AG20443 (cell line): ENCODE results near the gene PIP4P1.

ENCODE experiments used
- DNase-seq: peaks from one replicate; pipeline ENCODE4 v3.0.0; 2012; ENCODE audit warnings: low spot score, mixed read lengths

Gene PIP4P1

GRCh38 chr14:20435582-20436362 is 25.5 kb downstream of the PIP4P1 start, which contains the start of gene KLHL33:
KLHL33 (minus strand) TSS chr14:20436166; CDS start chr14:20435811, 355 bp downstream.
- no peak for DNase-seq

DNA sequence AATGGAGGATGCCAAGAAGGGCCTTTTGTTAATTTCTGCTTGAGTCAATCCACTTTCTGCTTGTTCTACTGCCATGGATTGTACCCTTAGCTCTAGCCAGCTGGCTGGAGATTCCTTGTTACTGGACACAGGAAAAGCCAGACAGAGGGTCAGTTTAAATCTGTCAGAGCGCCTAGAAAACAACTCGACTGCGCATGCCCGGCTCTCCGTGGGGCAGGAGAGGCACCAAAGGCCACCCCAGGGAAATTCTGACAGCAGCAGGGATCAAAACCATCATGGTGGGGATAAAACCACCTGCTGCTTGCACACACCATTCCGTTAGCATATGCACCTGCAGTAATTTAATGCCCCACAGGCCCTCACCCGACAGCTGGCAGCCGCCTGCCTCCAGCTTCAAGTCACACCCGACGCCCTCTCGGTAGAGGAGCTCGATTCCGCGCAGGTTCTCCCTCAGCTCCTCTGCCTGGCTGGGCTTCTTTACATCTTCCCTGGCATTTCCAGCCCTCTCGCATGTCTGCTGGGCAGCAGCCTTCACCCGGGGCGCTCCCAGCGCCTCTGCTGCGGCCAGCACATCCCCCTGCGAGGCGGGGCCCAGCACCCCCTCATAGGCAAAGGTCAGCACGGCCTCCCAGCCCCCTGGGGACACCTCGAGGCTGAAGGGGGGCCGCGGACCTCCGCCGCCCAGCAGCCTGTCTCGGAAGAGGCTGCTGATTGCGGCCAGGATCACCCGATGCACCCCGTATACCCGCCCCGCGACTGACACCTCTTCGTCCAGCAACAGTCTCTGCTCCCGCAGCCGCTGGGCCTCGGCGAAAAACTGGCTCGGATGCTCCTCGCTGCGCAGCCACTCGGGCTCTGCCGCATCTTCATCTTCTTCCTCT is 26.3 kb downstream of the PIP4P1 start:
- DNase-seq = peak; percentile 29

DNA sequence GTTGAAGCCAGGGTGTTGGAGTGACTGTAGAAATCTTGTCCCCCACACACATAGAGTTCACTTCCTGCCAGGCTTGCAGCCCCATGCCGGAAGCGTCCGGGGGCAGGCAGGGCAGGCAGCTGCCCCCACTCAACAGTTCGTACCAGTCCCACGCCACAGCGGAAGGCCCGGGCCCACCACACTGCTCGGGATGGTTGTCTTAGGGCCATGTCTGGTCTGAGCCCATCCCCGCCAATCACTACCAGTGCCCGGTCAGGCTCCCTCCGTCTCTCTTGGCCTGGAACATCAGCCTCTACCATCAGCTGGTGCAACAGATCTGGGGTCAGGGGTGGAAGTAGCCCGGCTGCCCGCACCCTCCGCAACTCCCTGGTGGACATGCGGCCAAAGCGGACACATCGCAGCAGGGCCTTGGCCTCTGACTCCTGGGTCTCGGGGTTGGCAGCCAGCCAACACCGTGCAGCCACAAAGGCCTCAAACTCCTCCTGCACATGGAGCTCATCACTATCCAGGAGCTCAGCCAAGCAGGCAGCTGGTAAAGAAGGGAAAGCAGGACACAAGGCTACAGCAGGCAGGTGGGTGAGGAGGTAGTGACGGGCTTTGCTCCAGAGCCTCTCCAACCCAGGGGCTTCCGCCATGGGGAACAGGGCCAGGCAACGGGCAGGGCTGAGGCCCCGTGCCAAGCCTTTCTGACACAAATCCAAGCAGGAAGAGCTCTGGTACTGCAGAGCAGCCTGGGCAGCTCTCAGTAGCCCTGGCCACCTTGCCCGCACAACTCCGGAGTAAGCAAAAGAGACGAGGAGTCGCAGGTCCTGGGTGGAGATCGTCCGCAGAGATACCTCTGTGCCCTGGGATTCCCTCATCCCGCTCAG is 31.2 kb downstream of the PIP4P1 start:
- DNase-seq = no peak

DNA sequence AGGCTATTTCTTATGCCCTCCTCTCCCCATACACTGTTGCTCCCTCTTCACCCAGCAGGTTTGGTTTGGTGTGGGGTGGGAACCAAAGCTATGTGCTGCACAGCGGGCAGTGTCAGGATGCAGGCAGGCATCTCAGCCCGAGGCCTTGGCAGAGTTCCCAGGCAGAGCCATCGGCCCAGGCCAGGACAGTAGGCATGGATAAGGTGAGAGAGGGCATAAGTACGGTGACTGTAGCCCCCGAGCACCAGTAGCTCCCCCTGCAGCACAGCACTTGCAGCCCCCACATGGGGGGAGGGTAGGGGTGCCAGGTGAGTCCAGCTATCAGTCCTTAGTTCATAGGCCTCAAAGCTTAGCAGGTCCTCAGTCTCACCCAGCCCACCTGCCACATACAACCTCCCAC is 32.4 kb downstream of the PIP4P1 start:
- DNase-seq = no peak

DNA sequence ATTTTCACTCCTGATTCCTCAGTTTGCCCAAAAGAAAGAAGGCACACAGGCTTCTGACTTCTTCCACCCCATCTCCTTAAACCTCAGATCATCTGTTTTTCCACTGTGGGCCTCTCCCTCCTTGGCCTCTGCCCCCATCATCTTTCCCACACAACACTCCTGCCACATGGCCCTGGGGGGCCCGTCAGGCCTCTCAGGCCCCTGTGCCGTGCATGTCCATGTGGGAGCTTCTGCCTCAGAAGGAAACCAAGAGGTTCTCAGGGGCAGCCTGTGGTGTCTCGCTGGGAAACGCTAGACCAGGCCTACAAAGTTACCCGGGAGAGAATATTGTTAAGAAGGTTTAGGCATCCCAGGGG is 33.2 kb downstream of the PIP4P1 start:
- no peak for DNase-seq

- peak; percentile 75 for DNase-seq
These were observed 33.8 kb downstream of the PIP4P1 start for GRCh38 chr14:20427231-20428009.

- no peak for DNase-seq
These were observed 36.4 kb downstream of the PIP4P1 start for GRCh38 chr14:20424851-20425250.

DNA sequence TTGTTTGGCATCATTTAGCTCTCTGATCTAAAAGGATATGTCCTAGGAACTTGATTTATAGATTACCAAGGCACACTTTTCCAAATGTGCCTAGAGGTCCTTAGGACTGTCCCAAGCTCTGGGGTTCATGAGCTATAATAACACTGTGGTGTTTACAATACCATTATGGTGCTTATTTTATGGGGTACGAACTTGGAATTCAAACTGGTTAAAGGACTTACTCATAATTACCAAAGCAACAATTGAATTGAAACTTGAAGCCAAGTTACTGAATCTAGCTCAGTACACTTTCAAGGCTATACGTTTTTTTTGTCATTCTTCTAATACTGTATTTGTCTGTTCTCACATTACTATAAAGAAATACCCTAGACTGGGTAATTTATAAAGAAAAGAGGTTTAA is 38.3 kb downstream of the PIP4P1 start:
- DNase-seq = no peak

DNA sequence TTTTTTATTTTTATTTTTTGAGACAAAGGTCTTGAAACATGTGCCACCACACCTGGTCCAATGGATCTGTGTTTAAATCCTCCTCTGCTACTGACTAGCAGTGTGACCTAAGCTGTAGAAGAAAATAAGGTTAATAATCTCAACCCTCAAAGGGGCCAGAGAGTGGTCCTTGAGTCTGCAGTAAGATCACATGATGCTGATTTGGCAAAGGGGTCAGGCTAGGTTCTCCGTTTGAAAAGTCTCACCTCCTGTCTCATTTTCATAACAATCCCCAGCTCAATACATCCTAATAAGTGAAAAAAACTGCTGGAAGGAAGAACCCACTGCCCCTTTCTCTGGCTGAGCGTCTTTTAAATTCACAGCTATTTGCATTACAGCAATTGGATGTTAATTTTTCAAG is 40.0 kb downstream of the PIP4P1 start:
- no peak for DNase-seq

GRCh38 chr14:20419419-20419818 is 41.8 kb downstream of the PIP4P1 start:
- DNase-seq = no peak

GRCh38 chr14:20418501-20418909 is 42.7 kb downstream of the PIP4P1 start:
- no peak for DNase-seq

DNA sequence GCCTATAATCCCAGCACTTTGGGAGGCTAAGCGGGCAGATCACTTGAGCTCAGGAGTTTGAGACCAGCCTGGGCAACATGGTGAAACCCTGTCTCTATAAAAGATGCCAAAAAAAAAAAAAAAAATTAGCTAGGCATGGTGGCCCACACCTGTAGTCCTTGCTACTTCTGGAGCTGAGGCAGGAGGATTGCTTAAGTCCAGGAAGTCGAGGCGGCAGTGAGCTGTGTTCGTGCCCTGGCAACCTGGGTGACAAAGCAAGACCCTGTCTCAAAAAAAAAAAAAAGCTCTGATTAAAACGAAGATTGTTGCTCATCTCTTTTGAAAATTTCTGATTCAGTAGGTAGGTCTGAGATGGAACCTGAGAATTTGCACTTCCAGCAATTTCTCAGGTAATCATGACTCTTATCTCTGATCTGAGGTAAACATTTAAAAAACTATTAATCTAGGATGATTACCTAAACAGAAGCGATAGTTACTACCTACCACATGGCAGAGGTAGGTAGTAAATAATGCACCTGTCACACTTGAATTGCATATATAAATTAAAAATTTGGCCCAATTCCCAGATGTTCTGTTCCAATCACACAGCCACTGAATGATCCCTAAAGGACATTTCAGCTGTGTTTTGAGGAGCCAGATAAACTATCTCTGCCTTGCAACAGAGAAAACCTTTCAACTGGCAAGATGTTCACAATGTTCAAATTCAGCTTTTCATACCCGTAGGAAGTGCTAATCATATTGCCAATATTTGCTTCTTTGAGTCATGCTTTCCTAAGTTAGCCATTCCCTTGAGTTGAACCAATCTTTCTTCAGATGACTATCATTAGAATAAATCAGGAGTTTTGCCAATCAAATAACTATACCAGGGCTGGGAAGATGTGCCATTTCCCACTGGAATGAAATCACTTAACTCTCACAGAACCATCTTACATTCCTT is 43.7 kb downstream of the PIP4P1 start:
- no peak for DNase-seq

- no peak for DNase-seq
These were observed 45.0 kb downstream of the PIP4P1 start for GRCh38 chr14:20416223-20416622.

- peak; percentile 55 for DNase-seq
These were observed 45.4 kb downstream of the PIP4P1 start for GRCh38 chr14:20415782-20416206.

DNA sequence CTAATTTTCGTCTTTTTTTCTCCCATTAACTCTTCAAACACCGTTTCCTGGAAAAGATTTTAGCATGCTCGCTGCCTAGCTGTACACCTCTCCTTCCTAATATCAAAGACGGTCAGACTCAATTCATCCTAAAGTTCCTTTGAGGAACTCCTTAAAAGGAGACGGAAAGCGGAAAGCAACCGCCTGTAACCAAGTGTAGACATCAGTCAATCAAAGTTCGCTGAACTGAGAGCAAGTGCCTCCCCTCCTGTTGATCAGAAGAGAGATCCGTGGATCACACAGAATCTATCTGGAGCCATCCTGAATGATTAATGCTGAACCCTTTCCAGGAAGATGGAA is 47.5 kb downstream of the PIP4P1 start:
- no peak for DNase-seq

GRCh38 chr14:20412876-20413743 is 48.1 kb downstream of the PIP4P1 start, which contains the start of gene TEP1:
TEP1 (minus strand) TSS chr14:20413501; CDS start chr14:20408439, 5,062 bp downstream.
- DNase-seq = peak; percentile 95

- DNase-seq = no peak
These were observed 48.8 kb downstream of the PIP4P1 start for GRCh38 chr14:20412411-20412810.

- DNase-seq = peak; percentile 53
These were observed 52.0 kb downstream of the PIP4P1 start for GRCh38 chr14:20409226-20409625.
